Peyer's patch (tissue), 4 donors: ENCODE measurements around the gene SFTPA1.

Experiments used
- POLR2A ChIP-seq, 2 donors: fragments of 450-650 bp; IDR thresholded peaks; one replicate each; pipeline ENCODE4 v1.5.1; 2017; ENCODE audit warnings: antibody characterized with exemption in 2 of 2, mild to moderate bottlenecking in 2 of 2, moderate library complexity in 2 of 2
- TF ChIP-seq, protein P1 (sequence below), 6 experiments: fragments of 450-650 bp in 4 of 6; fragments of 200-600 bp in 2 of 6; sonication (generic) in 1 of 6; IDR thresholded peaks; one replicate each; pipeline ENCODE4 v1.5.1; 2017 to 2019; ENCODE audit warnings: antibody characterized with exemption in 6 of 6, mild to moderate bottlenecking in 3 of 6, moderate library complexity in 1 of 6

DNA sequence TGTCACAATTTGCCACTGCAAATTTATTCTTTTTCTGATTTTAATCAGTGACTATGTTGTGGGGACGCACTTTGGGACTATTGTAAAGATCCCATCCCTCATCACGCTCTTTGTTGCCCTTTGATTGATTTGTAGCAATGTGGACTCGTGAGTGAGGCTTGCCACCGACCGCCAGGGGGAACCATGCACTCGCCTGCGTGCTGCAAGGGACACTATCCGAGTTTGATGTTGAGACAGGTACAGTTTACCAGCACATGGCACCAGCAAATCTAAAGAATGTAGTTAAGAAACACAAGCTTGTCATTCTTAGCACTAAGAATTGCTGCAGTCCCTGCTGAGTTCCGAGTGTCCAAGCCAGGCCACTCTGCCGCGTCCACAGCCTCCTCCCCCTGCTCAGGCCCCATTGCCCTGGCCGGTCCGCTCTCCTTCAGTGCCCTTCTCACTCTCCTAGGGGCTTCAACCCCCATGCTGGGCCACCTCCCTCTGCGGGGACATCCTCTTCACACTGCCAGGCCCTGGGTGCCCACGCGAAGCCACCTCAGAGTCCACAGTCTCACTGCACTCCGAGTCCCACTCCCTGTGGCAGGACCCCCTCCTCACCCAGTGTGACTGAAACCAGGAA lies 48.5 kb upstream of the SFTPA1 start:
- TF ChIP-seq, protein P1, sequence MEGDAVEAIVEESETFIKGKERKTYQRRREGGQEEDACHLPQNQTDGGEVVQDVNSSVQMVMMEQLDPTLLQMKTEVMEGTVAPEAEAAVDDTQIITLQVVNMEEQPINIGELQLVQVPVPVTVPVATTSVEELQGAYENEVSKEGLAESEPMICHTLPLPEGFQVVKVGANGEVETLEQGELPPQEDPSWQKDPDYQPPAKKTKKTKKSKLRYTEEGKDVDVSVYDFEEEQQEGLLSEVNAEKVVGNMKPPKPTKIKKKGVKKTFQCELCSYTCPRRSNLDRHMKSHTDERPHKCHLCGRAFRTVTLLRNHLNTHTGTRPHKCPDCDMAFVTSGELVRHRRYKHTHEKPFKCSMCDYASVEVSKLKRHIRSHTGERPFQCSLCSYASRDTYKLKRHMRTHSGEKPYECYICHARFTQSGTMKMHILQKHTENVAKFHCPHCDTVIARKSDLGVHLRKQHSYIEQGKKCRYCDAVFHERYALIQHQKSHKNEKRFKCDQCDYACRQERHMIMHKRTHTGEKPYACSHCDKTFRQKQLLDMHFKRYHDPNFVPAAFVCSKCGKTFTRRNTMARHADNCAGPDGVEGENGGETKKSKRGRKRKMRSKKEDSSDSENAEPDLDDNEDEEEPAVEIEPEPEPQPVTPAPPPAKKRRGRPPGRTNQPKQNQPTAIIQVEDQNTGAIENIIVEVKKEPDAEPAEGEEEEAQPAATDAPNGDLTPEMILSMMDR (IDR thresholded peaks at IDR 0.05) = peak; percentile 18 to 73 (median 64)
- TF ChIP-seq POLR2A (IDR thresholded peaks at IDR 0.05) = no peak
